Right lobe of liver (tissue), 4 donors: ENCODE data around the gene SERPINB1.

ENCODE experiments used
- POLR2A ChIP-seq: fragments of 450-650 bp; IDR thresholded peaks from one replicate; pipeline ENCODE4 v1.6.1; 2017; ENCODE audit warnings: antibody characterized with exemption, mild to moderate bottlenecking
- TF ChIP-seq, protein P1 (sequence below), 4 donors: fragments of 200-600 bp in 3 of 4; fragments of 450-650 bp in 1 of 4; IDR thresholded peaks; one replicate each; pipeline versions ENCODE4 v1.5.1 to v1.8.0; 2016 to 2022; ENCODE audit warnings: antibody characterized with exemption in 4 of 4, mild to moderate bottlenecking in 2 of 4
- donor health status: DM: no; HTN: no; CAD: no.
- donor health status: DM: no; HTN: no; CAD: no.
- donor health status: DM: no; HTN: yes; CAD: no.

DNA sequence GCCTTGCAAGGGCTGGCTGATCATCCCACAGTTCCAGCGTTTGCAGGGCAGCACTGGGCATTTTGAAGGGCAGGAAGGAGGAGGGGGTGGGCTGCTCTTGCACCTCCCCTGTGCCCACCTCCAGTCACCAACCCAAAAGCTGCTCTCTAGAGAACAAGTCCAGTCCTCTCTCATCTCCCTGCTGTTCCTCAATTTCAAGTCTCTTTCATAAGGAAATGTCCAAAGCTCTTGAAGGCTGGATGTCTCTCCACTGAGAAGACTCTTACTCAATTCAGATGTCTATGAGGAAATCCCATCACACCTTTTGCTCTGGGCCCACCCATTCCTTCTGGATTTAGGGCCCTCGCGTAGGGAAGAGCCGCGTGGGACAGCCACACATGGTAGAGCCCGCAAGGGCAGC lies 44.8 kb downstream of the SERPINB1 start:
- TF ChIP-seq, protein P1, sequence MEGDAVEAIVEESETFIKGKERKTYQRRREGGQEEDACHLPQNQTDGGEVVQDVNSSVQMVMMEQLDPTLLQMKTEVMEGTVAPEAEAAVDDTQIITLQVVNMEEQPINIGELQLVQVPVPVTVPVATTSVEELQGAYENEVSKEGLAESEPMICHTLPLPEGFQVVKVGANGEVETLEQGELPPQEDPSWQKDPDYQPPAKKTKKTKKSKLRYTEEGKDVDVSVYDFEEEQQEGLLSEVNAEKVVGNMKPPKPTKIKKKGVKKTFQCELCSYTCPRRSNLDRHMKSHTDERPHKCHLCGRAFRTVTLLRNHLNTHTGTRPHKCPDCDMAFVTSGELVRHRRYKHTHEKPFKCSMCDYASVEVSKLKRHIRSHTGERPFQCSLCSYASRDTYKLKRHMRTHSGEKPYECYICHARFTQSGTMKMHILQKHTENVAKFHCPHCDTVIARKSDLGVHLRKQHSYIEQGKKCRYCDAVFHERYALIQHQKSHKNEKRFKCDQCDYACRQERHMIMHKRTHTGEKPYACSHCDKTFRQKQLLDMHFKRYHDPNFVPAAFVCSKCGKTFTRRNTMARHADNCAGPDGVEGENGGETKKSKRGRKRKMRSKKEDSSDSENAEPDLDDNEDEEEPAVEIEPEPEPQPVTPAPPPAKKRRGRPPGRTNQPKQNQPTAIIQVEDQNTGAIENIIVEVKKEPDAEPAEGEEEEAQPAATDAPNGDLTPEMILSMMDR (IDR thresholded peaks at IDR 0.05) = no peak
- TF ChIP-seq POLR2A = no peak
